Left hindlimb (tissue), 1 donor: ENCODE data around the gene TMED7.
"Not testable (repeated sequence)": the region's sequence is repeated elsewhere in the genome, so short reads cannot be mapped to it uniquely, and the experiment has no call there.

Experiments used
- DNase-seq: peaks from one replicate; pipeline ENCODE4 v3.0.0-alpha.2; 2018

TMED7 gene

GRCh38 chr5:115625579-115626444 lies at the start of gene TMED7:
TSS of gene TMED7 (minus strand) at chr5:115626036. CDS start at chr5:115625792, 244 bp downstream.
- DNase-seq = peak; percentile 99

GRCh38 chr5:115674782-115675181 lies 48.9 kb upstream of the TMED7 start:
- not testable (repeated sequence) for DNase-seq

GRCh38 chr5:115673596-115673995 lies 47.8 kb upstream of the TMED7 start:
- no peak for DNase-seq

- DNase-seq = no peak
These were observed 46.1 kb upstream of the TMED7 start for GRCh38 chr5:115671939-115672338.

- DNase-seq = no peak
These were observed 40.2 kb upstream of the TMED7 start for GRCh38 chr5:115666023-115666422.

GRCh38 chr5:115661563-115661962 lies 35.7 kb upstream of the TMED7 start:
- DNase-seq = no peak

GRCh38 chr5:115661101-115661500 lies 35.3 kb upstream of the TMED7 start:
- peak; percentile 39 for DNase-seq

- no peak for DNase-seq
These were observed 32.0 kb upstream of the TMED7 start for GRCh38 chr5:115657881-115658233.

- DNase-seq = no peak
These were observed 31.5 kb upstream of the TMED7 start for GRCh38 chr5:115657125-115657880.

- no peak for DNase-seq
These were observed 30.6 kb upstream of the TMED7 start for GRCh38 chr5:115656404-115656803.

GRCh38 chr5:115655994-115656393 lies 30.2 kb upstream of the TMED7 start:
- DNase-seq = no peak

- no peak for DNase-seq
These were observed 23.7 kb upstream of the TMED7 start for GRCh38 chr5:115649541-115649940.

- DNase-seq = no peak
These were observed 22.2 kb upstream of the TMED7 start for GRCh38 chr5:115648056-115648455.

- not testable (repeated sequence) for DNase-seq
These were observed 19.6 kb upstream of the TMED7 start for GRCh38 chr5:115645386-115645785.

GRCh38 chr5:115644046-115644445 lies 18.2 kb upstream of the TMED7 start:
- DNase-seq = no peak

GRCh38 chr5:115641948-115642347 lies 16.1 kb upstream of the TMED7 start:
- DNase-seq = no peak

- no peak for DNase-seq
These were observed 14.4 kb upstream of the TMED7 start for GRCh38 chr5:115640274-115640673.

- no peak for DNase-seq
These were observed 13.5 kb upstream of the TMED7 start for GRCh38 chr5:115639377-115639776.

- no peak for DNase-seq
These were observed 11.7 kb upstream of the TMED7 start for GRCh38 chr5:115637507-115637906.

- DNase-seq = no peak
These were observed 10.2 kb upstream of the TMED7 start for GRCh38 chr5:115636008-115636407.

GRCh38 chr5:115634343-115635132 lies 8.7 kb upstream of the TMED7 start:
- peak; percentile 88 for DNase-seq

- no peak for DNase-seq
These were observed 4.1 kb upstream of the TMED7 start for GRCh38 chr5:115629903-115630302.

- DNase-seq = no peak
These were observed 1.5 kb upstream of the TMED7 start for GRCh38 chr5:115627295-115627865.
